HCT116 (cell line): Measurements from ENCODE around the gene ZNF655. TPM values are rescaled to one million over a fixed set of nuclear protein-coding genes. Genes with fewer than 3 reads are reported as not detected.

Source experiments
- ATAC-seq: fragments of 200-7000 bp; cut with Tn5 transposase; 2 replicates; pipeline ENCODE4 v1.9.1; 2020; ENCODE audit warnings: mild to moderate bottlenecking, moderate library complexity
- BruUV-seq: library from RNA; stranded (reverse); fragments of 400-500 nt; replicated peaks from 2 replicates; lab custom pipeline; 2021; lab: Mats Ljungman, UMichigan
- CTCF ChIA-PET: fragments of 300-600 bp; sonication (Branson Sonifier 250); formaldehyde crosslinking; loops from one replicate; lab custom pipeline; 2021; ENCODE audit warnings: antibody characterized with exemption; lab: Charles Lee
- POLR2A ChIA-PET: fragments of 300-600, 350-600 bp; sonication (Branson Sonifier 250); formaldehyde crosslinking; loops from one replicate; lab custom pipeline; 2021; ENCODE audit warnings: antibody characterized with exemption; lab: Charles Lee
- RAD21 ChIA-PET, 2 experiments: fragments of 300-600 bp; sonication (Branson Sonifier 250); formaldehyde crosslinking; loops; one replicate each; lab custom pipeline; 2023; ENCODE audit warnings: low total read pairs in 2 of 2; ENCODE audit not compliant: uncharacterized antibody in 2 of 2, unreplicated experiment in 2 of 2, low non-redundant PET in 1 of 2; lab: Charles Lee
- DNase-seq: peaks from one replicate; pipeline ENCODE4 v3.0.0-alpha.2; 2010; ENCODE audit warnings: low read depth, low spot score
- H2AFZ ChIP-seq: fragments of 200-600 bp; shearing (Covaris generic), sonication (generic); 2 replicates; pipeline ENCODE4 v1.6.1; 2017; ENCODE audit warnings: low read depth, mixed run types, mixed read lengths, antibody characterized with exemption, low read length; ENCODE audit not compliant: poor library complexity, severe bottlenecking
- H3K27ac ChIP-seq: 2 replicates; pipeline ENCODE4 v1.5.1; 2012; ENCODE audit warnings: low read depth, low read length
- H3K27me3 ChIP-seq: fragments of 200-600 bp; sonication (generic); 2 replicates; pipeline ENCODE4 v1.6.1; 2016; ENCODE audit warnings: mixed run types, low read length, mixed read lengths; ENCODE audit not compliant: insufficient read depth
- H3K36me3 ChIP-seq, 2 experiments: fragments of 200-500 bp in 1 of 2; fragments of 200-600 bp in 1 of 2; sonication (Bioruptor generic) in 1 of 2; sonication (generic) in 1 of 2; 2 replicates each; pipeline versions ENCODE4 v1.5.1 to v1.6.1; 2014 to 2016; ENCODE audit warnings: low read length in 2 of 2, inconsistent platforms in 1 of 2, mixed read lengths in 1 of 2, mixed run types in 1 of 2; ENCODE audit not compliant: insufficient read depth in 2 of 2, control insufficient read depth in 1 of 2
- H3K4me1 ChIP-seq, 2 experiments: fragments of 200-600 bp in 1 of 2; sonication (generic) in 1 of 2; 2 replicates each; pipeline versions ENCODE4 v1.5.1 to v1.6.1; 2012 to 2017; ENCODE audit warnings: low read length in 2 of 2, inconsistent platforms in 1 of 2, mild to moderate bottlenecking in 1 of 2, mixed read lengths in 1 of 2, mixed run types in 1 of 2, moderate library complexity in 1 of 2; ENCODE audit not compliant: insufficient read depth in 2 of 2, control insufficient read depth in 1 of 2
- H3K4me2 ChIP-seq: fragments of 200-600 bp; sonication (generic); 2 replicates; pipeline ENCODE4 v1.6.1; 2017; ENCODE audit warnings: mixed run types, low read length, mixed read lengths
- H3K4me3 ChIP-seq, 2 experiments: fragments of 200-600 bp in 1 of 2; sonication (generic) in 1 of 2; replicated peaks in 1 of 2; 2 replicates each; pipeline ENCODE4 v1.5.1; 2011 to 2016; ENCODE audit warnings: low read length in 2 of 2, control low read depth in 1 of 2, low read depth in 1 of 2, mild to moderate bottlenecking in 1 of 2, mixed read lengths in 1 of 2, mixed run types in 1 of 2
- H3K79me2 ChIP-seq: fragments of 200-600 bp; sonication (generic); 2 replicates; pipeline ENCODE4 v1.6.1; 2017; ENCODE audit warnings: mild to moderate bottlenecking, mixed run types, low read length, moderate library complexity, mixed read lengths; ENCODE audit not compliant: insufficient read depth
- H3K9ac ChIP-seq: fragments of 200-600 bp; sonication (generic); 2 replicates; pipeline ENCODE4 v1.6.1; 2016; ENCODE audit warnings: low read length, mixed read lengths
- H3K9me2 ChIP-seq: fragments of 200-600 bp; sonication (generic), shearing (Covaris generic); 2 replicates; pipeline ENCODE4 v1.6.1; 2017; ENCODE audit warnings: mixed run types, mild to moderate bottlenecking, moderate library complexity; ENCODE audit not compliant: insufficient read depth
- H3K9me3 ChIP-seq, 2 experiments: fragments of 200-500 bp in 1 of 2; fragments of 200-600 bp in 1 of 2; sonication (Bioruptor generic) in 1 of 2; sonication (generic) in 1 of 2; 2 replicates each; pipeline ENCODE4 v1.6.1; 2014 to 2017; ENCODE audit warnings: low read length in 2 of 2, mixed read lengths in 2 of 2, inconsistent platforms in 1 of 2, low read depth in 1 of 2, mild to moderate bottlenecking in 1 of 2, mixed run types in 1 of 2, moderate library complexity in 1 of 2; ENCODE audit not compliant: control insufficient read depth in 1 of 2, insufficient read depth in 1 of 2
- H4K20me1 ChIP-seq: fragments of 200-600 bp; sonication (generic), shearing (Covaris generic); 2 replicates; pipeline ENCODE4 v1.6.1; 2017; ENCODE audit warnings: mixed run types, mild to moderate bottlenecking, moderate library complexity; ENCODE audit not compliant: insufficient read depth
- CBX3 ChIP-seq: IDR thresholded peaks from 2 replicates; pipeline ENCODE4 v1.6.1; 2012; ENCODE audit warnings: low read depth
- ELF1 ChIP-seq: IDR thresholded peaks from 2 replicates; pipeline ENCODE4 v1.6.1; 2012; ENCODE audit warnings: low read depth, borderline replicate concordance
- EZH2phosphoT487 ChIP-seq: fragments of 200-600 bp; IDR thresholded peaks from 2 replicates; pipeline ENCODE4 v1.6.1; 2018; ENCODE audit warnings: antibody characterized with exemption, borderline replicate concordance
- FOSL1 ChIP-seq: IDR thresholded peaks from 2 replicates; pipeline ENCODE4 v1.6.1; 2012; ENCODE audit warnings: low read depth
- POLR2AphosphoS5 ChIP-seq: IDR thresholded peaks from 2 replicates; pipeline ENCODE4 v1.6.1; 2011; ENCODE audit warnings: mild to moderate bottlenecking, low read depth, low read length, moderate library complexity
- SIN3A ChIP-seq: IDR thresholded peaks from 2 replicates; pipeline ENCODE4 v1.6.1; 2012; ENCODE audit warnings: low read depth
- SP1 ChIP-seq: IDR thresholded peaks from 2 replicates; pipeline ENCODE4 v1.6.1; 2012; ENCODE audit warnings: low read depth
- SRF ChIP-seq: IDR thresholded peaks from 2 replicates; pipeline ENCODE4 v1.6.1; 2012; ENCODE audit warnings: low read depth
- TCF7L2 ChIP-seq: IDR thresholded peaks from 2 replicates; pipeline ENCODE4 v1.7.0; 2011; ENCODE audit warnings: borderline replicate concordance, inconsistent platforms; ENCODE audit not compliant: insufficient read depth, insufficient read length; ENCODE audit errors: extremely low read depth
- YY1 ChIP-seq: IDR thresholded peaks from 2 replicates; pipeline ENCODE4 v1.6.1; 2011; ENCODE audit warnings: low read length, low read depth, moderate library complexity, mild to moderate bottlenecking; ENCODE audit not compliant: insufficient replicate concordance; ENCODE audit errors: extremely low read depth
- ZFX ChIP-seq: fragments of 450-650 bp; IDR thresholded peaks from 2 replicates; pipeline ENCODE4 v1.6.1; 2017
- ZNF274 ChIP-seq: fragments of 200-500 bp; sonication (Bioruptor generic); IDR thresholded peaks from 2 replicates; pipeline ENCODE4 v1.6.1; 2014; ENCODE audit warnings: mild to moderate bottlenecking, low read depth, low read length, inconsistent platforms
- intact Hi-C: fragments of 100-400 bp; cut with micrococcal nuclease; formaldehyde crosslinking; loops from 2 replicates; pipeline ENCODE4 v1.10.0; 2022
- total RNA-seq: library from RNA; stranded (reverse); gene quantifications from one replicate; pipeline ENCODE4 v1.2.1, GENCODE V29; 2021; ENCODE audit not compliant: unreplicated experiment
- TF ChIP-seq, protein P1 (sequence below): IDR thresholded peaks from 2 replicates; pipeline ENCODE4 v1.6.1; 2012
- TF ChIP-seq, protein P2 (sequence below), 3 experiments: fragments of 200-600 bp in 1 of 3; sonication (generic) in 1 of 3; IDR thresholded peaks in 2 of 3; conservative IDR thresholded peaks in 1 of 3; 2 replicates each; pipeline ENCODE4 v1.5.1; 2012 to 2017; ENCODE audit warnings: low read depth in 2 of 3, low read length in 2 of 3, antibody characterized with exemption in 1 of 3, borderline replicate concordance in 1 of 3, control low read depth in 1 of 3, mild to moderate bottlenecking in 1 of 3, mixed read lengths in 1 of 3, mixed run types in 1 of 3, moderate library complexity in 1 of 3; ENCODE audit not compliant: insufficient read depth in 1 of 3

The ZNF655 gene
- total RNA-seq, 1 experiment from 2014 or later, result 45.0 TPM

DNA sequence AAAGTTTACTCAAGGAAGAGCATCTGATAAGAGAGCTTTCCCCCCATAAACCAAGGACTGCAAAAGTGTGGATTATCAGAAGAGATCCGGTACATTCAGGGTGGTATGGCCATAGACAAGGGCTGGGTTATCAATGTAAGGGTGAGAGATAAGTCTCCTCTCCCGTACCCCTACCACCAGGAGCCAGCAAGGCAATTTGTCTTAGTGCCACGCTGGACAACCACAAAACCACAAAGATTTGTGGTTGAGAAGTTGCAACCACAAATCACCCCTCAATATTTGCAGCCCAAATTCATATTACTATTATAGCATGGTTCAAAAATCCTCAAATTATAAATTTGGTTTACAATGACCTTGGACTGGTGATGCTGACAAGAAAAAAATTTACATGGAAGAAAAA is 56.1 kb downstream of the ZNF655 start:
- CTCF ChIA-PET, result interaction anchor here (1.2 kb wide), 1 partner anchor 114 kb away, joined by 4 read pairs; the partner anchor contains the start of gene ZNF394
- H3K27me3 ChIP-seq, result no peaks in the 10 kb centered on the region
- RAD21 ChIA-PET, result no interaction called here
- no peak overlapping the region for H2AFZ ChIP-seq
- H3K79me2 ChIP-seq, result peaks cover 28% of the 10 kb centered on the region
- H3K4me2 ChIP-seq, result no peak overlapping the region
- no peak overlapping the region for H3K4me3 ChIP-seq
- H3K9me3 ChIP-seq, result no peaks in the 10 kb centered on the region
- DNase-seq (no peak), ATAC-seq (no peak)
- intact Hi-C loops, result loop anchor here (10.0 kb wide), 1 partner anchor 90 kb away; no protein-coding TSS in a partner anchor
- H3K9ac ChIP-seq, result no peak overlapping the region
- H3K4me1 ChIP-seq, result peaks cover 9 to 24% of the 10 kb centered on the region in 2 experiments
- no peaks in the 10 kb centered on the region for H3K9me2 ChIP-seq
- POLR2A ChIA-PET, result no interaction called here
- no TSS peak for BruUV-seq
- no peak overlapping the region for H3K27ac ChIP-seq
- no peaks in the 10 kb centered on the region for H4K20me1 ChIP-seq
- peaks cover 7 to 10% of the 10 kb centered on the region in 2 experiments; a peak in 3 of 4 replicates for H3K36me3 ChIP-seq
- TF ChIP-seq SP1 (no peak), EZH2phosphoT487 (no peak), YY1 (no peak), SIN3A (no peak), ZFX (no peak), POLR2AphosphoS5 (no peak), CBX3 (no peak), TCF7L2 (no peak), SRF (no peak), ELF1 (no peak), ZNF274 (no peak), FOSL1 (no peak)
- TF ChIP-seq, protein P1, sequence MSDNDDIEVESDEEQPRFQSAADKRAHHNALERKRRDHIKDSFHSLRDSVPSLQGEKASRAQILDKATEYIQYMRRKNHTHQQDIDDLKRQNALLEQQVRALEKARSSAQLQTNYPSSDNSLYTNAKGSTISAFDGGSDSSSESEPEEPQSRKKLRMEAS, result no peak
- TF ChIP-seq, protein P2, sequence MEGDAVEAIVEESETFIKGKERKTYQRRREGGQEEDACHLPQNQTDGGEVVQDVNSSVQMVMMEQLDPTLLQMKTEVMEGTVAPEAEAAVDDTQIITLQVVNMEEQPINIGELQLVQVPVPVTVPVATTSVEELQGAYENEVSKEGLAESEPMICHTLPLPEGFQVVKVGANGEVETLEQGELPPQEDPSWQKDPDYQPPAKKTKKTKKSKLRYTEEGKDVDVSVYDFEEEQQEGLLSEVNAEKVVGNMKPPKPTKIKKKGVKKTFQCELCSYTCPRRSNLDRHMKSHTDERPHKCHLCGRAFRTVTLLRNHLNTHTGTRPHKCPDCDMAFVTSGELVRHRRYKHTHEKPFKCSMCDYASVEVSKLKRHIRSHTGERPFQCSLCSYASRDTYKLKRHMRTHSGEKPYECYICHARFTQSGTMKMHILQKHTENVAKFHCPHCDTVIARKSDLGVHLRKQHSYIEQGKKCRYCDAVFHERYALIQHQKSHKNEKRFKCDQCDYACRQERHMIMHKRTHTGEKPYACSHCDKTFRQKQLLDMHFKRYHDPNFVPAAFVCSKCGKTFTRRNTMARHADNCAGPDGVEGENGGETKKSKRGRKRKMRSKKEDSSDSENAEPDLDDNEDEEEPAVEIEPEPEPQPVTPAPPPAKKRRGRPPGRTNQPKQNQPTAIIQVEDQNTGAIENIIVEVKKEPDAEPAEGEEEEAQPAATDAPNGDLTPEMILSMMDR (IDR thresholded peaks at IDR 0.05 in 2 of 3, conservative IDR thresholded peaks at IDR 0.05 in 1 of 3; ENCODE audit: borderline replicate concordance in 1 of 3, insufficient read depth in 1 of 3, low read depth in 2 of 3, low read length in 2 of 3), result no peak
